ENCODE data around the gene TTR. TPM values are rescaled to one million over a fixed set of nuclear protein-coding genes. Genes with fewer than 3 reads are reported as not detected.

Gene TTR
- total and polyA plus RNA-seq, 9 of the 15 experiments (the other 6 are each of a cell fraction or from before 2014, with no cell fraction given): 0.17 to 0.53 TPM; not detected in 7

- TF ChIP-seq THAP12 (CRISPR knock-in tag; IDR thresholded peaks at IDR 0.05) (no peak), FOXO4 (CRISPR knock-in tag; IDR thresholded peaks at IDR 0.05) (no peak), ZNF184 (CRISPR knock-in tag; IDR thresholded peaks at IDR 0.05) (no peak), KAT8 (IDR thresholded peaks at IDR 0.05; ENCODE audit: low read depth) (no peak), SPI1 (IDR thresholded peaks at IDR 0.05; ENCODE audit: borderline replicate concordance, low read depth, low read length) (peak; percentile 62), ZNF3 (CRISPR knock-in tag; IDR thresholded peaks at IDR 0.05) (no peak), PKNOX1 (IDR thresholded peaks at IDR 0.05) (no peak)
These were observed 33.4 kb downstream of the TTR start (continued) for GRCh38 chr18:31624892-31625640.
